Measurements from ENCODE around the gene KIF19. TPM values are rescaled to one million over a fixed set of nuclear protein-coding genes. Genes with fewer than 3 reads are reported as not detected.

KIF19 gene
- total RNA-seq, 4 donors from 2014 or later: 1.7 to 20.7 (median 4.8) TPM; not detected in 1

GRCh38 chr17:74372426-74372825 lies 46.4 kb downstream of the KIF19 start:
- TF ChIP-seq POLR2A (IDR thresholded peaks at IDR 0.05) (no peak), CTCF (IDR thresholded peaks at IDR 0.05) (no peak)
- Histone ChIP-seq H3K27me3 (no peaks in the 10 kb centered on the region), H3K27ac (no peak overlapping the region), H3K4me3 (no peak overlapping the region), H3K36me3 (no peaks in the 10 kb centered on the region), H3K4me1 (no peaks in the 10 kb centered on the region), H3K9me3 (no peaks in the 10 kb centered on the region)
- intact Hi-C loops (cut with DNase I; ENCODE audit: low total_unique reads): no loop called here
- DNase-seq: no peak

- Histone ChIP-seq H3K9me3 (no peaks in the 10 kb centered on the region), H3K27me3 (no peaks in the 10 kb centered on the region), H3K36me3 (no peaks in the 10 kb centered on the region), H3K4me3 (no peak overlapping the region), H3K4me1 (no peaks in the 10 kb centered on the region), H3K27ac (no peak overlapping the region)
- TF ChIP-seq CTCF (IDR thresholded peaks at IDR 0.05) (no peak), POLR2A (IDR thresholded peaks at IDR 0.05) (no peak)
- no peak for DNase-seq
- intact Hi-C loops (cut with DNase I; ENCODE audit: low total_unique reads): no loop called here
These were observed 48.0 kb downstream of the KIF19 start for GRCh38 chr17:74373838-74374606.

GRCh38 chr17:74374858-74375257 lies 48.8 kb downstream of the KIF19 start:
- no peaks in the 10 kb centered on the region for H3K27me3 ChIP-seq
- intact Hi-C loops (cut with DNase I; ENCODE audit: low total_unique reads): no loop called here
- DNase-seq: no peak
- H3K4me3 ChIP-seq: no peak overlapping the region
- H3K4me1 ChIP-seq: peaks cover 0 to 4% of the 10 kb centered on the region in 2 donors
- no peak overlapping the region for H3K27ac ChIP-seq
- no peaks in the 10 kb centered on the region for H3K9me3 ChIP-seq
- H3K36me3 ChIP-seq: no peaks in the 10 kb centered on the region
- no peak for TF ChIP-seq CTCF (IDR thresholded peaks at IDR 0.05)
- TF ChIP-seq POLR2A (IDR thresholded peaks at IDR 0.05): no peak

GRCh38 chr17:74379495-74380085 lies 53.6 kb downstream of the KIF19 start:
- peaks cover 0 to 5% of the 10 kb centered on the region in 2 donors for H3K4me1 ChIP-seq
- H3K36me3 ChIP-seq: no peaks in the 10 kb centered on the region
- peak; percentile 89 to 90 for DNase-seq
- no peaks in the 10 kb centered on the region for H3K27me3 ChIP-seq
- TF ChIP-seq CTCF (IDR thresholded peaks at IDR 0.05) (peak; percentile 95 to 98 (median 96)), POLR2A (IDR thresholded peaks at IDR 0.05) (peak in 1 of 2 donors; percentile 16)
- H3K9me3 ChIP-seq: no peaks in the 10 kb centered on the region
- peak overlapping the region in 1 of 2 donors; percentile 49 for H3K27ac ChIP-seq
- no peak overlapping the region for H3K4me3 ChIP-seq
- intact Hi-C loops (cut with DNase I; ENCODE audit: low total_unique reads): loop anchor here (1.0 kb wide), 1 partner anchor 78 kb away; no protein-coding TSS in a partner anchor

All from uterus (tissue), 4 donors.